CD4-positive, alpha-beta T cell treated with Interleukin-21 for 1 hour (primary cell): Measurements from ENCODE around the gene PKLR.

ENCODE experiments used
- DNase-seq: peaks from one replicate; pipeline ENCODE4 v3.0.0-alpha.2; 2020

The PKLR gene

GRCh38 chr1:155282488-155283091 lies 18.6 kb downstream of the PKLR start:
- no peak for DNase-seq

- no peak for DNase-seq
Observed at GRCh38 chr1:155279268-155279667, 22.0 kb downstream of the PKLR start.

GRCh38 chr1:155278689-155279160 lies 22.5 kb downstream of the PKLR start:
- DNase-seq, result no peak

GRCh38 chr1:155277902-155278688 lies 23.1 kb downstream of the PKLR start:
- DNase-seq, result peak; percentile 81

- DNase-seq, result peak; percentile 96
Observed at GRCh38 chr1:155277070-155277901, 24.0 kb downstream of the PKLR start, which contains the start of gene HCN3. Gene HCN3, plus strand, starts transcription at chr1:155277463. Its CDS starts 128 bp downstream, at chr1:155277591.

- peak; percentile 93 for DNase-seq
Observed at GRCh38 chr1:155273343-155274245, 27.6 kb downstream of the PKLR start, which contains the start of gene CLK2. Gene CLK2, minus strand, starts transcription at chr1:155273504. Its CDS starts 2,527 bp downstream, at chr1:155270977.

- no peak for DNase-seq
Observed at GRCh38 chr1:155272466-155273342, 28.5 kb downstream of the PKLR start.

- no peak for DNase-seq
Observed at GRCh38 chr1:155269381-155269780, 31.9 kb downstream of the PKLR start.

- no peak for DNase-seq
Observed at GRCh38 chr1:155268630-155269029, 32.6 kb downstream of the PKLR start.

GRCh38 chr1:155267373-155267772 lies 33.9 kb downstream of the PKLR start:
- DNase-seq, result no peak

GRCh38 chr1:155266553-155266952 lies 34.7 kb downstream of the PKLR start:
- no peak for DNase-seq

- no peak for DNase-seq
Observed at GRCh38 chr1:155263067-155263466, 38.2 kb downstream of the PKLR start.

- peak; percentile 92 for DNase-seq
Observed at GRCh38 chr1:155261852-155262673, 39.2 kb downstream of the PKLR start, which contains the start of gene SCAMP3. Gene SCAMP3, minus strand, starts transcription at chr1:155262360. Its CDS starts 209 bp downstream, at chr1:155262151.

GRCh38 chr1:155261493-155261851 lies 39.8 kb downstream of the PKLR start:
- DNase-seq, result peak; percentile 25

- no peak for DNase-seq
Observed at GRCh38 chr1:155260276-155260675, 41.0 kb downstream of the PKLR start.

- DNase-seq, result no peak
Observed at GRCh38 chr1:155256058-155256852, 45.0 kb downstream of the PKLR start.

GRCh38 chr1:155255243-155256007 lies 45.8 kb downstream of the PKLR start, which contains the start of gene ENTREP3:
Gene ENTREP3, minus strand, starts transcription at chr1:155255483. Its CDS starts 606 bp downstream, at chr1:155254877.
- peak; percentile 82 for DNase-seq

- DNase-seq, result no peak
Observed at GRCh38 chr1:155254714-155255242, 46.5 kb downstream of the PKLR start.
